ENCODE data around the gene CCDC17.

CCDC17 gene

DNA sequence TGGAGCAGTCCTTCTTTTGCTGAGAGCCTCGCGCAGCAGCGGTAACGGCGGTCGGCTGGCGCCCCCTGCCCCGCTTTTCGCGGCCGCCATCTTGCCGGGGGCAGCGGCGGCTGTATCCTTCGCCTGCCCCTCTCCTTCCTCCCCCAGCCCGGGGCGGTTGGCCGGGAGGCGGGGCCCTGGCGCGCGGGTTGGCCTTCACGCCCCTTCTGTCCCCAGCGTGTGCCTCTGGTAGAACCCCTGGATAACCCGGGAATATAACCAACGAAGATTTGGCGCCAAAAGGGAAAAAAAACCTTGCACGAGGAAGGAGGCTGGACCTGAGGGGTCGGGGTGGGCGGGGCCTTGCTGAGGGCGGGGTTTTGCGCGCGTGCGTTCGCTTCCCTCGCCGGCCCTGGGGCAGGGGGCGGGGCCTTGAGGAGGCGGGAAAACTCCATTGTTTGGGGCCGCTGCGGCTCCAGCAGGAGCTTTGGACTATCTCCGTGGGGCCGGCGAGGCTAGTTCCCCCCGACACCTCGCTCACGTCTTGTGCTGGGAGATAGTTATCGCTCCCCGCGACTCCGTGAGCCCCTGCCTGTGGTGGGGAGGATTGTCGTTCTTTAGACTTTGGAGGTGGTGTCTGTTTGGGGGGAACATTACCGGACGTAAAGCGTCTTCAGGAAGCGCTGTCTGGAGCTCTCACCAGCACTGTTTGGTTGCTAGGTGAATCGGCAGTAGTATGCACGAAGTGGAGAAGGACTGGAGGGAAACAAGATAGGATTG, 39.3 kb downstream of the CCDC17 start:
- DNase-seq (ENCODE audit: low read depth in 1 of 2, low spot score in 1 of 2) = peak; percentile 76 to 79

- DNase-seq (ENCODE audit: low read depth in 1 of 2, low spot score in 1 of 2) = peak; percentile 90 to 98
Measured at GRCh38 chr1:45583666-45584350, 40.0 kb downstream of the CCDC17 start, which contains the start of gene NASP. Gene NASP (plus strand): TSS chr1:45584041. CDS start chr1:45584147, 106 bp downstream.

- peak; percentile 82 to 91 for DNase-seq (ENCODE audit: low read depth in 1 of 2, low spot score in 1 of 2)
Measured at GRCh38 chr1:45583264-45583665, 40.6 kb downstream of the CCDC17 start.

GRCh38 chr1:45574105-45574626, 49.7 kb downstream of the CCDC17 start:
- no peak for DNase-seq (ENCODE audit: low read depth in 1 of 2, low spot score in 1 of 2)

GRCh38 chr1:45573231-45573804, 50.5 kb downstream of the CCDC17 start:
- DNase-seq (ENCODE audit: low read depth in 1 of 2, low spot score in 1 of 2) = no peak

- DNase-seq (ENCODE audit: low read depth in 1 of 2, low spot score in 1 of 2) = no peak
Measured at GRCh38 chr1:45570631-45571030, 53.2 kb downstream of the CCDC17 start.
